ENCODE results near the gene SCAMP3.

DNA sequence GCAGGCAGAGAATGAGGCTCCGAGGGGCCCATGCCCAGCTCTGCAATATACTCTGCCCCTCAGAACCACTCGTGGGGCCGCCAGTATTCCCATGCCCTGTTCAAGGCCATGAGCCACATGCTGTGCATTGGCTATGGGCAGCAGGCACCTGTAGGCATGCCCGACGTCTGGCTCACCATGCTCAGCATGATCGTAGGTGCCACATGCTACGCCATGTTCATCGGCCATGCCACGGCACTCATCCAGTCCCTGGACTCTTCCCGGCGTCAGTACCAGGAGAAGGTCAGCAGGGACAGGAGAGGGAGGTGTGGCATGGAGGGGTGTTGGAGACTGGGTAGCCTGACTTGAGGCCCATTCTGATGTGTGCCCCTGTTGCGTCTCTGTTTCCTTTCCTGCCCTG is 22.3 kb upstream of the SCAMP3 start:
- TF ChIP-seq, protein P1, sequence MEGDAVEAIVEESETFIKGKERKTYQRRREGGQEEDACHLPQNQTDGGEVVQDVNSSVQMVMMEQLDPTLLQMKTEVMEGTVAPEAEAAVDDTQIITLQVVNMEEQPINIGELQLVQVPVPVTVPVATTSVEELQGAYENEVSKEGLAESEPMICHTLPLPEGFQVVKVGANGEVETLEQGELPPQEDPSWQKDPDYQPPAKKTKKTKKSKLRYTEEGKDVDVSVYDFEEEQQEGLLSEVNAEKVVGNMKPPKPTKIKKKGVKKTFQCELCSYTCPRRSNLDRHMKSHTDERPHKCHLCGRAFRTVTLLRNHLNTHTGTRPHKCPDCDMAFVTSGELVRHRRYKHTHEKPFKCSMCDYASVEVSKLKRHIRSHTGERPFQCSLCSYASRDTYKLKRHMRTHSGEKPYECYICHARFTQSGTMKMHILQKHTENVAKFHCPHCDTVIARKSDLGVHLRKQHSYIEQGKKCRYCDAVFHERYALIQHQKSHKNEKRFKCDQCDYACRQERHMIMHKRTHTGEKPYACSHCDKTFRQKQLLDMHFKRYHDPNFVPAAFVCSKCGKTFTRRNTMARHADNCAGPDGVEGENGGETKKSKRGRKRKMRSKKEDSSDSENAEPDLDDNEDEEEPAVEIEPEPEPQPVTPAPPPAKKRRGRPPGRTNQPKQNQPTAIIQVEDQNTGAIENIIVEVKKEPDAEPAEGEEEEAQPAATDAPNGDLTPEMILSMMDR (IDR thresholded peaks at IDR 0.05), result no peak
- TF ChIP-seq POLR2A (IDR thresholded peaks at IDR 0.05), result no peak
